AG09319 (cell line): ENCODE measurements around the gene SNX18.

Experiments
- DNase-seq: peaks from one replicate; pipeline ENCODE4 v3.0.0-alpha.2; 2010; ENCODE audit warnings: low read depth; ENCODE audit errors: extremely low read depth
- CTCF ChIP-seq: IDR thresholded peaks from 2 replicates; pipeline ENCODE4 v1.5.1; 2011; ENCODE audit warnings: low read depth, mild to moderate bottlenecking, inconsistent platforms, low read length, moderate library complexity

Gene SNX18

GRCh38 chr5:54520438-54520846 lies 2.9 kb downstream of the SNX18 start:
- no peak for TF ChIP-seq CTCF
- no peak for DNase-seq

GRCh38 chr5:54520940-54521339 lies 3.4 kb downstream of the SNX18 start:
- DNase-seq: no peak
- no peak for TF ChIP-seq CTCF

GRCh38 chr5:54521856-54522479 lies 4.4 kb downstream of the SNX18 start:
- DNase-seq: no peak
- no peak for TF ChIP-seq CTCF

- TF ChIP-seq CTCF: no peak
- DNase-seq: no peak
These were observed 6.0 kb downstream of the SNX18 start for GRCh38 chr5:54523534-54523933.

- no peak for DNase-seq
- TF ChIP-seq CTCF: no peak
These were observed 6.5 kb downstream of the SNX18 start for GRCh38 chr5:54524082-54524481.

GRCh38 chr5:54524704-54525103 lies 7.1 kb downstream of the SNX18 start:
- no peak for TF ChIP-seq CTCF

GRCh38 chr5:54525261-54525660 lies 7.7 kb downstream of the SNX18 start:
- no peak for TF ChIP-seq CTCF

More at GRCh38 chr5:54524704-54525103, 7.1 kb downstream of the SNX18 start:
- DNase-seq: no peak

More at GRCh38 chr5:54525261-54525660, 7.7 kb downstream of the SNX18 start:
- no peak for DNase-seq
